Psoas muscle (tissue), 8 donors: ENCODE data around the gene C3orf70. TPM values are rescaled to one million over a fixed set of nuclear protein-coding genes. Genes with fewer than 3 reads are reported as not detected.

ENCODE experiments used
- ATAC-seq, 4 donors: fragments of 200-7000 bp; cut with Tn5 transposase; one replicate each; pipeline ENCODE4 v1.9.1; 2020; ENCODE audit warnings: moderate library complexity in 3 of 4, mild to moderate bottlenecking in 2 of 4
- DNase-seq, 2 donors: peaks; one replicate each; pipeline ENCODE4 v3.0.0-alpha.2; 2020
- H3K27ac ChIP-seq: fragments of 200-600 bp; one replicate; pipeline ENCODE4 v1.8.0; 2022
- H3K27me3 ChIP-seq, 3 donors: fragments of 200-600 bp in 1 of 3; one replicate each; pipeline versions ENCODE4 v1.6.1 to v1.8.0; 2013 to 2022; ENCODE audit warnings: low read length in 2 of 3, mild to moderate bottlenecking in 2 of 3, moderate library complexity in 1 of 3; ENCODE audit not compliant: insufficient read depth in 3 of 3
- H3K36me3 ChIP-seq, 2 donors: fragments of 200-600 bp in 1 of 2; one replicate each; pipeline versions ENCODE4 v1.6.1 to v1.8.0; 2013 to 2022; ENCODE audit warnings: low read depth in 1 of 2, mild to moderate bottlenecking in 1 of 2, moderate library complexity in 1 of 2; ENCODE audit not compliant: insufficient read depth in 1 of 2
- H3K4me1 ChIP-seq: fragments of 200-600 bp; one replicate; pipeline ENCODE4 v1.8.0; 2022
- H3K4me3 ChIP-seq: fragments of 200-600 bp; one replicate; pipeline ENCODE4 v1.8.0; 2022; ENCODE audit warnings: mild to moderate bottlenecking
- H3K9me3 ChIP-seq: fragments of 200-600 bp; one replicate; pipeline ENCODE4 v1.8.0; 2022
- CTCF ChIP-seq: fragments of 200-600 bp; IDR thresholded peaks from one replicate; pipeline ENCODE4 v1.8.0; 2022; ENCODE audit warnings: antibody characterized with exemption
- WGBS, 3 donors: extraction: QIAGEN DNeasy Blood & Tissue Kit; methylation state at CpG; one replicate each; pipeline versions ENCODE4 v1.1.6 to v1.1.7; 2013; 5-methylcytosine and 5-hydroxymethylcytosine counted together
- intact Hi-C, 2 donors: fragments of 100-400 bp; cut with DNase I; formaldehyde crosslinking; loops; one replicate each; pipeline versions ENCODE4 v1.11.0 to v1.14.2; 2022
- polyA plus RNA-seq, 3 donors: library from polyadenylated mRNA; stranded (reverse); fragments of 200-250 nt; gene quantifications; one replicate each; pipeline ENCODE4 v1.2.3, GENCODE V29; 2013
- total RNA-seq, 4 donors: library from RNA; stranded (reverse); fragmentation: NEBNext Ultra II Directional in 2 of 4; extraction: Animal tissue kit (Norgen Biotek cat#: 25700) in 2 of 4; gene quantifications; one replicate each; pipeline versions ENCODE4 v1.2.1 to v1.2.4, GENCODE V29; 2021 to 2023
- donor health status: healthy with polysubstance abuse.
- donor health status: DM: no; HTN: no; CAD: no; lungs with moderate emphysema.
- donor health status: Bipolar disorder and iron deficiency.
- donor health status: healthy.
- donor health status: DM: yes; HTN: yes; CAD: no.
- donor health status: DM: no; HTN: no; CAD: no.
- donor health status: DM: no; HTN: no; CAD: no.
- donor health status: DM: yes; HTN: yes; CAD: no.

The C3orf70 gene
- total and polyA plus RNA-seq, 7 donors: 0.13 to 0.97 (median 0.42) TPM

GRCh38 chr3:185081521-185081920, 71.3 kb downstream of the C3orf70 start:
- no peaks in the 10 kb centered on the region for H3K9me3 ChIP-seq
- no peak overlapping the region for H3K4me3 ChIP-seq
- 62 to 84% (median 80%) methylated on average over 1 of the region's 1 CpG for WGBS, 3 donors
- peaks cover 0 to 3% (median 0%) of the 10 kb centered on the region in 3 donors for H3K27me3 ChIP-seq
- H3K36me3 ChIP-seq: no peaks in the 10 kb centered on the region
- H3K4me1 ChIP-seq: no peaks in the 10 kb centered on the region
- TF ChIP-seq CTCF: no peak
- no peak overlapping the region for H3K27ac ChIP-seq
- intact Hi-C loops: no loop called here
- DNase-seq (no peak), ATAC-seq (no peak)

GRCh38 chr3:185079625-185080024, 73.2 kb downstream of the C3orf70 start:
- Histone ChIP-seq H3K27me3 (peaks cover 0 to 3% (median 0%) of the 10 kb centered on the region in 3 donors), H3K27ac (no peak overlapping the region), H3K9me3 (no peaks in the 10 kb centered on the region), H3K36me3 (no peaks in the 10 kb centered on the region), H3K4me1 (no peaks in the 10 kb centered on the region), H3K4me3 (no peak overlapping the region)
- DNase-seq (no peak), ATAC-seq (no peak)
- TF ChIP-seq CTCF: no peak
- 76 to 81% (median 78%) methylated on average over 1 of the region's 1 CpG for WGBS, 3 donors
- intact Hi-C loops: no loop called here

GRCh38 chr3:185076219-185076618, 76.6 kb downstream of the C3orf70 start:
- no peaks in the 10 kb centered on the region for H3K36me3 ChIP-seq
- intact Hi-C loops: no loop called here
- no peak overlapping the region for H3K27ac ChIP-seq
- 45 to 59% (median 52%) methylated on average over 8 of the region's 8 CpGs for WGBS, 3 donors
- no peak for DNase-seq
- no peaks in the 10 kb centered on the region for H3K4me1 ChIP-seq
- no peak for ATAC-seq
- no peaks in the 10 kb centered on the region for H3K9me3 ChIP-seq
- no peak for TF ChIP-seq CTCF
- no peak overlapping the region for H3K4me3 ChIP-seq
- peaks cover 0 to 3% (median 2%) of the 10 kb centered on the region in 3 donors for H3K27me3 ChIP-seq

- Histone ChIP-seq H3K27me3 (peaks cover 0 to 3% (median 2%) of the 10 kb centered on the region in 3 donors), H3K4me3 (no peak overlapping the region), H3K9me3 (no peaks in the 10 kb centered on the region), H3K4me1 (no peaks in the 10 kb centered on the region), H3K27ac (no peak overlapping the region), H3K36me3 (no peaks in the 10 kb centered on the region)
- 90 to 93% (median 91%) methylated on average over 11 to 13 of the region's 13 CpGs for WGBS, 3 donors
- TF ChIP-seq CTCF: no peak
- no peak for DNase-seq
- no peak for ATAC-seq
- intact Hi-C loops: no loop called here
These were observed 77.3 kb downstream of the C3orf70 start for GRCh38 chr3:185075547-185075946.

- no peak for DNase-seq
- no peak for TF ChIP-seq CTCF
- WGBS, 3 donors: 55 to 59% (median 57%) methylated on average over 7 of the region's 7 CpGs
- no peak overlapping the region for H3K4me3 ChIP-seq
- no peak overlapping the region for H3K27ac ChIP-seq
- H3K9me3 ChIP-seq: no peaks in the 10 kb centered on the region
- H3K27me3 ChIP-seq: peaks cover 0 to 2% (median 0%) of the 10 kb centered on the region in 3 donors
- intact Hi-C loops: no loop called here
- H3K4me1 ChIP-seq: no peaks in the 10 kb centered on the region
- no peak for ATAC-seq
- no peaks in the 10 kb centered on the region for H3K36me3 ChIP-seq
These were observed 81.5 kb downstream of the C3orf70 start for GRCh38 chr3:185071287-185071800.
